ENCODE measurements around the gene SCD5.

- no peak for TF ChIP-seq CTCF (IDR thresholded peaks at IDR 0.05; ENCODE audit: poor library complexity, severe bottlenecking)
- no peak for TF ChIP-seq TAF1 (IDR thresholded peaks at IDR 0.05; ENCODE audit: low read depth)
- no peak for TF ChIP-seq EZH2 (IDR thresholded peaks at IDR 0.05; ENCODE audit: borderline replicate concordance, insufficient read depth, low read length, poor library complexity, severe bottlenecking)
- no peak for TF ChIP-seq REST (IDR thresholded peaks at IDR 0.05; ENCODE audit: borderline replicate concordance)
- TF ChIP-seq POLR2AphosphoS5 (IDR thresholded peaks at IDR 0.05), result no peak
Measured at GRCh38 chr4:82823062-82823461, 24.5 kb upstream of the SCD5 start.

Data from neural cell (in vitro differentiated cells).